ENCODE measurements around the gene MKRN1.
A peak's percentile ranks its signal among the peaks of the same experiment; 100 is the strongest.
"Not testable (repeated sequence)": the region's sequence is repeated elsewhere in the genome, so short reads cannot be mapped to it uniquely, and the experiment has no call there.

The MKRN1 gene

GRCh38 chr7:140435252-140435895, 43.9 kb downstream of the MKRN1 start:
- no peak for DNase-seq (ENCODE audit: low spot score)

DNA sequence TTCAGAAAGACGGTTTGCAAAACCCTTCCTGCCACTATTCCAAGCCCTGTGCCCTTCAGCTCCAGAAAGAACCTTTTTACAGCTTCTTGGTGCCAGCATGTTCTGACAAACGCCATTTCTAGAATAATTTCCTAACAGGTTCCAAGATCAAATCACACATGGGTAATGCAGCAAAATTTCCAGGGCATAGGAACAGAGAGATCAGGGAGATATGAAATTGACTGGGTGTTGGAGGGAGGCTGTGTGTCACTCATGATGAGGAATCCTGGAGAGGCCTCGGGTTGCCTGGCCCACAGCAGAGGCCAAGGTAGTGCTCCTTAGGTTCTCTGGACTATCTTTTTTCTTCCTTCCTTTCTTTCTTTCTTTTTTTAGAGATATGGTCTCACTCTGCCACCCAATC, 45.9 kb downstream of the MKRN1 start:
- DNase-seq (ENCODE audit: low spot score), result no peak

- DNase-seq (ENCODE audit: low spot score), result no peak
These were observed 53.2 kb downstream of the MKRN1 start for GRCh38 chr7:140426130-140426529.

GRCh38 chr7:140425718-140426117, 53.6 kb downstream of the MKRN1 start:
- no peak for DNase-seq (ENCODE audit: low spot score)

DNA sequence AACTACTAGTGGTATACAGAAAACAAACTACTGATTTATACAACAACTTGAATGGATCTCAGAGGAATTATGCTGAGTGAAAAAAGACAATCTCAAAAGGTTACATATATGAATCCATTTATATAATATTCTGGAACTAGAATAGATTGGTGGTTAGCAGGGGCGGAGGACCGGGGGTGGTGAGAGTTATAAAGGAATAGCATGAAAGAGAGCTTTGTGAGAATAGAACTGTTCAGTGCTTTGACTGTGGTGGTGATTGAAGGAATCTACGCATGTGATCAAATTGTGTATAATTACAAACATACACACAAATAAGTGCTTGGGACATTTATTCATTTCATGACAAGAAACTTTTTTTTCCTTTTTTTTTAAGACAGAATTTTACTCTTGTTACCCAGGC, 55.8 kb downstream of the MKRN1 start:
- DNase-seq (ENCODE audit: low spot score), result no peak

DNA sequence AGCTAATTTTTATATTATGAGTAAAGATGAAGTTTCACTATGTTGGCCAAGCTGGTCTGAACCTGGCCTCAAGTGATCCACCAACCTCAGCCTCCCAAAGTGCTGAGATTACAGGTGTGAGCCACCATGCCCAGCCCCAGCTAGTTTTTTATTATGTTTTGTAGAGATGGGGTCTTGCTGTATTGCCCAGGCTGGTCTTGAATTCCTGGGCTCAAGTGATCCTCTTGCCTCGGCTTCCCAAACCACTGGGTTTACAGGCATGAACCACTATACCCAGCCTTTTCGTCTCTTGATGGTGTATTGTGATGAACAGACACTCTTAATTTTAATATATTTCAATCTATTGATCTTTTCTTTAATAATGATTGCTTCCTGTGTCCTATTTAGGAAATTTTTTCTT, 57.8 kb downstream of the MKRN1 start:
- DNase-seq (ENCODE audit: low spot score), result no peak

GRCh38 chr7:140418653-140419052, 60.7 kb downstream of the MKRN1 start:
- DNase-seq (ENCODE audit: low spot score), result no peak

GRCh38 chr7:140418156-140418472, 61.2 kb downstream of the MKRN1 start:
- DNase-seq (ENCODE audit: low spot score), result not testable (repeated sequence)

- peak; percentile 26 for DNase-seq (ENCODE audit: low spot score)
These were observed 61.7 kb downstream of the MKRN1 start for GRCh38 chr7:140417456-140418155.

DNA sequence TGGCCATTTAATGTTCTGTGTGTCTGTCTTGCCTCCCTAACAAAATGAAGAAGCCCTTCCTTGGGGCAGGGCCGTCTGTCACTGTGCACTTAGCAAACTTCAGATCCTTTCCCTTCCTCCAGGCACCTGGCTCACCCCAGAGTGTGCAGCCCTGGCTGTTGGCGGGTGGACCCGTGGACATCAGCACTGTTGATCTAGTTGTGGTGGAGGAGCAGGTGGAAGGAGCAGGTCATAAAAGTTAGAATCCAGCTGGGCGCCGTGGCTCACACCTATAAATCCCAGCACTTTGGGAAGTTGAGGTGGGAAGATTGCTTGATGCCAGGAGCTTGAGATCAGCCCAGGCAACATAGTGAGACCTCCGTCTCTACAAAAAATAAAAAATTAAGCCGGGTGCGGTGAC, 62.7 kb downstream of the MKRN1 start:
- no peak for DNase-seq (ENCODE audit: low spot score)

DNA sequence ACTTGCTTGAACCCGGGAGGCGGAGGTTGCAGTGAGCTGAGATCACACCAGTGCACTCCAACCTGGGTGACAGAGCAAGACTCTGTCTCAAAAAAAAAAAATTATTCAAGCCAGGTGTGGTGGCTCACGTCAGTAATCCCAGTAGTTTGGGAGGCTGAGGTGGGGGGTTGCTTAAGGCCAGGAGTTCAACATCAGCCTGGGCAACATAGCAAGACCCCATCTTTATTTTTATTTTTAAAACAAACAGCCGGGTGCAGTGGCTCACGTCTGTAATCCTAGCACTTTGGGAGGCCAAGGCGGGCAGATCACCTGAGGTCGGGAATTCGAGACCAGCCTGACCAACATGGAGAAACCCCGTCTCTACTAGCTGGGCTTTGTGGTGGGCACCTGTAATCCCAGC, 63.5 kb downstream of the MKRN1 start:
- DNase-seq (ENCODE audit: low spot score), result not testable (repeated sequence)

DNA sequence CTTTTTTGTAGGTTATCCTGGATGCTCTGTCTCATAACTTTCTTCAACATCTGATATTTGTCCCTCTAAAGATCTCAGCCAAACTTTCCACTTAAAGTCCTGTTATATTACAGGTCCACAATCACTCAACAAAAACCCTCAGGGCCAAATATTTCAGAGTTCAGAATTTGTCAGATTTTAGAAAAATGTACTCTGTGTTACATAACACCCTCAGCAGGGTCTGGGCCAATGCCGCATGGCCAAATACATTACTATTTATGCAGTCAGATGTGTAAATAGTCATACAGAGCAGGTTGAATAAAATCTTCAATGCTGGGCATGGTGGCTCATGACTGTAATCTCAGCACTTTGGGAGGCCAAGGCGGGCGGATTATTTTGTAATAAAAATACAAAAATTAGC, 63.9 kb downstream of the MKRN1 start:
- no peak for DNase-seq (ENCODE audit: low spot score)

DNA sequence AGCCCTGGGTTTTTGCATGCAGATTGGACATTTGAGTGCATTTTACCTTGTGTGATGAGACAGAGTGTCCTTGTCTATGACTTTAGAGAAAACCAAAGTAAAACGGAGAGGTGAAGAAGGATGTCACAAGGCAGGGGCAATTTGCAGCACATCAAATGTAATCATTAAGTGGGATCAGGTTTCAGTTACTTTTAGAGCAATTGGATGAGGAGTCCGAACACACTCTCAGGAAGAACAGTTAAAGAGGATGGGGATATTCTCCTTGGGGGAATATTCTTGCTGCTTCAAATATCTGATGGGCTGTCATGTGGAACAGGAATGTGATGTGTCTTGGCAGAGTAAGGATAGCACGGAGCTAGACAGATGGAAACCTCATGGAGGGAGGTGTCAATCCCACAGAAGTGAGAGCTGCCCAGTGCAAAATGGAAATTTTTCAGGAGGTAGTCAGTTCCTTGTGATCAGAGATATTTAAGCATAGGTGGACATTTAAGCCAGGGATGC, 74.7 kb downstream of the MKRN1 start:
- DNase-seq (ENCODE audit: low spot score), result no peak

- DNase-seq (ENCODE audit: low spot score), result no peak
These were observed 75.3 kb downstream of the MKRN1 start, which contains the start of gene RAB19 for GRCh38 chr7:140403878-140404564. Gene RAB19, plus strand, starts transcription at chr7:140404058. Its CDS starts 3,589 bp downstream, at chr7:140407647.

All from NAMALWA (cell line).